Heart left ventricle (tissue), 16 donors: ENCODE measurements around the gene ARHGAP15. TPM values are rescaled to one million over a fixed set of nuclear protein-coding genes. Genes with fewer than 3 reads are reported as not detected.

Experiments used
- ATAC-seq, 4 donors: fragments of 200-7000 bp; cut with Tn5 transposase; one replicate each; pipeline ENCODE4 v1.9.1; 2020 to 2022; ENCODE audit warnings: moderate library complexity in 4 of 4, mild to moderate bottlenecking in 3 of 4, moderate number of reproducible peaks in 1 of 4
- DNase-seq, 5 donors: peaks; one replicate each; pipeline ENCODE4 v3.0.0-alpha.2; 2020
- H3K27ac ChIP-seq, 12 donors: fragments of 200-600 bp; sonication (generic) in 4 of 12; one replicate each; pipeline versions ENCODE4 v1.5.0 to v1.8.0; 2016 to 2022; ENCODE audit warnings: mild to moderate bottlenecking in 2 of 12
- H3K27me3 ChIP-seq, 9 donors: fragments of 200-600 bp; sonication (generic) in 2 of 9; one replicate each; pipeline versions ENCODE4 v1.5.1 to v1.8.0; 2016 to 2022; ENCODE audit warnings: mild to moderate bottlenecking in 3 of 9
- H3K36me3 ChIP-seq, 9 donors: fragments of 200-600 bp; sonication (generic) in 2 of 9; one replicate each; pipeline versions ENCODE4 v1.5.0 to v1.8.0; 2018 to 2022; ENCODE audit warnings: mild to moderate bottlenecking in 2 of 9
- H3K4me1 ChIP-seq, 12 donors: fragments of 200-600 bp; sonication (generic) in 4 of 12; one replicate each; pipeline versions ENCODE4 v1.5.0 to v1.8.0; 2016 to 2022; ENCODE audit warnings: mild to moderate bottlenecking in 3 of 12
- H3K4me3 ChIP-seq, 12 donors: fragments of 200-600 bp; sonication (generic) in 4 of 12; one replicate each; pipeline versions ENCODE4 v1.5.0 to v1.8.0; 2017 to 2022; ENCODE audit warnings: mild to moderate bottlenecking in 9 of 12, moderate library complexity in 4 of 12
- H3K9me3 ChIP-seq, 12 donors: fragments of 200-600 bp; sonication (generic) in 4 of 12; one replicate each; pipeline versions ENCODE4 v1.5.0 to v1.8.0; 2016 to 2022; ENCODE audit warnings: mild to moderate bottlenecking in 1 of 12
- POLR2A ChIP-seq, 2 donors: fragments of 450-650 bp; IDR thresholded peaks; one replicate each; pipeline ENCODE4 v1.6.1; 2017; ENCODE audit warnings: antibody characterized with exemption in 2 of 2, mild to moderate bottlenecking in 2 of 2, moderate library complexity in 2 of 2
- WGBS, 4 donors: extraction: QIAGEN DNeasy Blood & Tissue Kit in 2 of 4; methylation state at CpG; one replicate each; pipeline versions ENCODE4 v1.1.5 to v1.1.7; 2013 to 2018; 5-methylcytosine and 5-hydroxymethylcytosine counted together
- intact Hi-C, 10 donors: fragments of 100-400 bp; cut with DNase I; formaldehyde crosslinking; loops; one replicate each; pipeline versions ENCODE4 v1.11.1 to v1.14.2; 2022
- polyA plus RNA-seq, 2 donors: library from polyadenylated mRNA; stranded (reverse); fragments of 200-250 nt; gene quantifications; one replicate each; pipeline ENCODE4 v1.2.3, GENCODE V29; 2013
- total RNA-seq, 9 donors: library from RNA; depleted of rRNA in 2 of 9; stranded (reverse); fragments of >200 nt in 2 of 9; fragmentation: NEBNext Ultra II Directional in 3 of 9; extraction: Animal tissue kit (Norgen Biotek cat#: 25700) in 3 of 9; gene quantifications; one replicate each; pipeline versions ENCODE4 v1.1.0 to v1.2.4, GENCODE V29; 2016 to 2023
- TF ChIP-seq, protein P1 (sequence below), 12 donors: fragments of 200-600 bp; sonication (generic) in 4 of 12; IDR thresholded peaks; one replicate each; pipeline versions ENCODE4 v1.5.0 to v1.8.0; 2018 to 2022; ENCODE audit warnings: antibody characterized with exemption in 12 of 12, mild to moderate bottlenecking in 5 of 12
- donor health status: ischemic (EF 13 %, LVEDD 7.1; RV severe dilation, severe dysfunction).
- donor health status: healthy with polysubstance abuse.
- donor health status: DM: no; HTN: yes; CAD: no.
- donor health status: DM: no; HTN: no; CAD: no.
- donor health status: ischemic (EF 25% LVEDD 6.9; RV normal size, moderate dysfunction).
- donor health status: ischemic (EF 25% LVEDD 5.7; RV mildly dilated, moderate dysfunction).
- donor health status: healthy.
- donor health status: DM: yes; HTN: yes; CAD: no.
- donor health status: ischemic (EF 35%, LVEDD 5.7; RV mildly dilated, moderate dysfunction).
- donor health status: nonischemic (EF 11% LVEDD 7.7; RV severe dilation, severe dysfunction).
- donor health status: DM: yes; HTN: yes; CAD: no.
- donor health status: PGD.
- donor health status: ischemic (EF 29% LVEDD 5.4; RV normal size, mild dysfunction).
- donor health status: nonischemic (EF 23%, LVEDD 6.1; RV moderate dilation, normal function).

Gene ARHGAP15
- total and polyA plus RNA-seq, 11 donors: 1.3 to 8.7 (median 3.3) TPM

DNA sequence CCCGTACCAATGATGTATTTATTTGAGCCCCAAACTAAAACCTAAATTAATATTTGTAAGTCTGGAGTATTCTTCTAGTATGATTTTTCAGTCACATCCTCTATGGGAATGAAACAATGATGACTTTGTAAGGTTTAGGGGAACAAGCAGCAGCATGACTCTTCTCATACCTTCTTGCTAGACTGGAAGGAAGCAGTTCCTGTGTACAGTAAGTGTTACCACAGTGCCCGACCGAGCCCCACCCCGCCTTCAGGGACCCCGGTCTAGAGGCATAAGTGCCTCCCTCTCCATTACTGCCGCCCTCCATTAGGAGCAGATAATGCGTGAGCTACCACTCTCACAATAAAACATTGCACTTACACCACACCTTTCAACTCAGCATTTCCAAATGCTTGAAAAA, 599.3 kb downstream of the ARHGAP15 start:
- WGBS, 4 donors: 79 to 88% (median 84%) methylated on average over 7 of the region's 7 CpGs
- intact Hi-C loops: no loop called here
- ATAC-seq (no peak), DNase-seq (no peak)
- Histone ChIP-seq H3K27ac (no peak overlapping the region), H3K4me1 (peaks cover 0 to 16% (median 0%) of the 10 kb centered on the region in 12 donors), H3K27me3 (no peaks in the 10 kb centered on the region), H3K4me3 (no peak overlapping the region), H3K9me3 (no peaks in the 10 kb centered on the region), H3K36me3 (no peaks in the 10 kb centered on the region)
- TF ChIP-seq POLR2A (IDR thresholded peaks at IDR 0.05): no peak
- TF ChIP-seq, protein P1, sequence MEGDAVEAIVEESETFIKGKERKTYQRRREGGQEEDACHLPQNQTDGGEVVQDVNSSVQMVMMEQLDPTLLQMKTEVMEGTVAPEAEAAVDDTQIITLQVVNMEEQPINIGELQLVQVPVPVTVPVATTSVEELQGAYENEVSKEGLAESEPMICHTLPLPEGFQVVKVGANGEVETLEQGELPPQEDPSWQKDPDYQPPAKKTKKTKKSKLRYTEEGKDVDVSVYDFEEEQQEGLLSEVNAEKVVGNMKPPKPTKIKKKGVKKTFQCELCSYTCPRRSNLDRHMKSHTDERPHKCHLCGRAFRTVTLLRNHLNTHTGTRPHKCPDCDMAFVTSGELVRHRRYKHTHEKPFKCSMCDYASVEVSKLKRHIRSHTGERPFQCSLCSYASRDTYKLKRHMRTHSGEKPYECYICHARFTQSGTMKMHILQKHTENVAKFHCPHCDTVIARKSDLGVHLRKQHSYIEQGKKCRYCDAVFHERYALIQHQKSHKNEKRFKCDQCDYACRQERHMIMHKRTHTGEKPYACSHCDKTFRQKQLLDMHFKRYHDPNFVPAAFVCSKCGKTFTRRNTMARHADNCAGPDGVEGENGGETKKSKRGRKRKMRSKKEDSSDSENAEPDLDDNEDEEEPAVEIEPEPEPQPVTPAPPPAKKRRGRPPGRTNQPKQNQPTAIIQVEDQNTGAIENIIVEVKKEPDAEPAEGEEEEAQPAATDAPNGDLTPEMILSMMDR (IDR thresholded peaks at IDR 0.05): no peak

DNA sequence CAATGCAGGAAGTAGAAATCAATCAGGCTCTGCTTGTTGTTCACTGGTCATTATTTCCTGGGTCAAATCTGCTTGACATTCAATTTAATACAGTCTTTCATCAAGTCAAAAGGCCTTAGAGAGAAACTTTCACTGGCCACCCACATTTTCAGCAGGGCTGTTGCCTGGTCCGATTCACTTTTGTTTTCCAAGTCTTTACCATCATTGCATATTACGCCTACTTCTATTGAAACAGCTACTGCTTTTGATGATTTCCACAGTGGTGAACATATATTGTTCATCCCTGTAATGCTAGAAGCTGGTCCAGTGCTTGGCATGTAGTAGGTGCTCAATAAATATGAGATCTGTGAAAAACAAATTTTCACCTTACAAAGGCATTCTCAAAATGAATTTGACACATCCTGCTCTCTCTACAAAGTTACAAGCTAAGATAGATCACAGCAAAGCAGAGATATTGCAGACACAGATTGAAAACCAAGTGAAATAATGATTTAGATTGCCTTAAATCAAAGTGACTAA, 600.1 kb downstream of the ARHGAP15 start:
- Histone ChIP-seq H3K27me3 (no peaks in the 10 kb centered on the region), H3K36me3 (no peaks in the 10 kb centered on the region), H3K9me3 (no peaks in the 10 kb centered on the region), H3K4me1 (peaks cover 0 to 16% (median 0%) of the 10 kb centered on the region in 12 donors), H3K4me3 (no peak overlapping the region), H3K27ac (no peak overlapping the region)
- intact Hi-C loops: no loop called here
- ATAC-seq (no peak), DNase-seq (no peak)
- no peak for TF ChIP-seq POLR2A (IDR thresholded peaks at IDR 0.05)
- TF ChIP-seq, protein P1 (IDR thresholded peaks at IDR 0.05): no peak
- WGBS, 4 donors: 90 to 96% (median 93%) methylated on average over 2 of the region's 2 CpGs

DNA sequence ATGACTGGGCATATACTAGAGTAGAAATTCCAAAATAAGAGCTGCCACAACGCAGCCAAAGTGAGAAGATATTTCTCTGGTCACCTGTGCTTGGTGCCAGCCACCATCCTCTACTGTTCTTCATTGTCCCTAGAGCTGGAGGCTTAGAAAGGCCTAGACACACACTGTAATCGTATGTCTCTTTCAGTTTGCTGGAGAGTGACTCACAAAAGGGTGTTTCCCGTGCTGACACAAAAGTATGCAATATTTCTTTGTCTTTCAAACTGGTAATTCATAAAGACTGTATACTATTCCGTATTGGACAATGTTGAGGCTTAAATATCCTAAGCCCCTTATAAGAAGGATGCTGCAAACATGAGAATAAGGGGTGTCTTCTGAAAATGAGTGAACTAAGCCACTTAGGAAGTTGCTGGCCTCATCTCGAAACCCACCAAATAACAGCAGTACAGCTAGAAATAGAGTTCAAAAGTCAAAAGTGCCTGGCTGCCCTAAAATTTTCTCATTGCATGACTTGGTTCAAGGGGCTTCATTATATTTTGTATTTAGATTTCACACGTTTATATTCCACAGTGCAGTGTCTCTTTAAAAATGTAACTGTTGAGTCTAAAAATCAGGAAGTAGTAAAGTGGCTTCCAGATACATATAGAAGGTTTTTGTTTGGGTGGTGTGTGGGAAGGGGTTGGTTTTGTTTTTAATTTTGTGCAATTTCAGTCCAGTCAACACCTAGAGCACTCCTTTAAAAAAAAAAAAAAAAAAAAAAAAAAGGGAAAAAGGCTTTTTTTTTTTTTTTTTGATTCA, 601.1 kb downstream of the ARHGAP15 start:
- H3K36me3 ChIP-seq: no peaks in the 10 kb centered on the region
- TF ChIP-seq, protein P1 (IDR thresholded peaks at IDR 0.05): no peak
- no peak for TF ChIP-seq POLR2A (IDR thresholded peaks at IDR 0.05)
- no peak for DNase-seq
- intact Hi-C loops: no loop called here
- H3K9me3 ChIP-seq: no peaks in the 10 kb centered on the region
- WGBS, 4 donors: 73 to 82% (median 80%) methylated on average over 6 of the region's 6 CpGs
- H3K4me1 ChIP-seq: peaks cover 0 to 16% (median 0%) of the 10 kb centered on the region in 12 donors
- no peak for ATAC-seq
- no peak overlapping the region for H3K4me3 ChIP-seq
- no peak overlapping the region for H3K27ac ChIP-seq
- no peaks in the 10 kb centered on the region for H3K27me3 ChIP-seq

DNA sequence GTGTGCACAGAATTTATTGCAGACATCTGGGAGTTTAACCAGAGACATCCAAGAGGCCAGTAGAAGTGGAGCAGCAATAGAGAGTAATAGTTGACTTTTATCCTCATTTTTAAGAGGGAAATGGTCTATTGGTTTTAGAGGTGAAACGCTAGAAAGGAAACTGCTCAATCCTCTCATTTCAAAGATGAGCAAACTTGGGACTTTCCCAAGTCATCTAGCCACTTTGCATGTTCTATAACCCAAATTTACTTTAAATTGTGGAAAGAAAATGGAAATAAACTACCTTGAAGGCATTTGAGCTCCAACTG, 601.7 kb downstream of the ARHGAP15 start:
- H3K27ac ChIP-seq: no peak overlapping the region
- H3K36me3 ChIP-seq: no peaks in the 10 kb centered on the region
- no peaks in the 10 kb centered on the region for H3K27me3 ChIP-seq
- H3K9me3 ChIP-seq: no peaks in the 10 kb centered on the region
- no peak for DNase-seq
- 75 to 85% (median 80%) methylated on average over 1 of the region's 1 CpG for WGBS, 4 donors
- peaks cover 0 to 16% (median 0%) of the 10 kb centered on the region in 12 donors for H3K4me1 ChIP-seq
- intact Hi-C loops: no loop called here
- no peak for ATAC-seq
- TF ChIP-seq POLR2A (IDR thresholded peaks at IDR 0.05): no peak
- TF ChIP-seq, protein P1 (IDR thresholded peaks at IDR 0.05): no peak
- no peak overlapping the region for H3K4me3 ChIP-seq
